COLO829 (cell line): Measurements from ENCODE around the gene STK10.
A peak's percentile ranks its signal among the peaks of the same experiment; 100 is the strongest.
"Not testable (repeated sequence)": the region's sequence is repeated elsewhere in the genome, so short reads cannot be mapped to it uniquely, and the experiment has no call there.

ENCODE experiments used
- DNase-seq: peaks from one replicate; pipeline ENCODE4 v3.0.0; 2012; ENCODE audit warnings: low spot score

Gene STK10

DNA sequence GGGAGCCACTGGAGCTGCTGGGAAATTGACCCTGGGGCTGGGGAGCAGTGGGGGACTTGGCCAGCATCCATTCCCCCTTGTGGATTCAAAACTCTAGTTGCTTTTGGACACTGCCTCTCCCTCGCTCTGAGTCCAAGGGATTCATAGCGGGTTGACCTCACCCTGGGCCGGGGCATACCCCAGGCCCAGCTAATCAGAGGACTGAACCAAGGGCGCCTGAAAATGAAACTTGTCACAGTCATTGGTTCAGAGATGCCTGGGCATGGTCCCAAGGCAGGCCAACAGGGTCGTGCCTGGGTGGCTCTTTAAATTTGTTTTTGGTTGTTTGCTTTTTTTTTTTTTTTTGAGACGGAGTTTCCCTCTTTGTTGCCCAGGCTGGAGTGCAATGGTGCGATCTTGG is 22.6 kb downstream of the STK10 start:
- DNase-seq, result no peak

- DNase-seq, result peak; percentile 78
These were observed 23.2 kb downstream of the STK10 start for GRCh38 chr5:172164769-172165212.

DNA sequence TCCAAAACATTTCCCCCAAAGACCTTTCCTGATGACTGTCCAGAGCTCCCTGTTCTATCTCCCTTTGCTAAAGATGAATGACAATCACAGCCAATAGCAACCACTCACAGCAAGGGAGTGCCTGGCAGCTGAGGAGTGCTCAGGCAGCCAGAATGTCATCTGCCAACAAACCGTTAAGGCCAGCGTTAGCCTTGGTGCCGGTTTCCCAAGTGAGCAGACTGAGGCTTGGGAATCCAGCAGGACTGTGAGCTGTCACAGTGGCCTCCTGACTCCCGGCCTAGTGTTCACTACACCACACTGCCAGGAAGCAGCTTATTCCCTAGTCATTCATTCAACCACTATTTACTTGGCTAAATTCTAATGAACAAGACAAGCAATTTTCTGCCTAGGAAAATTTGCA is 24.7 kb downstream of the STK10 start:
- DNase-seq, result no peak

DNA sequence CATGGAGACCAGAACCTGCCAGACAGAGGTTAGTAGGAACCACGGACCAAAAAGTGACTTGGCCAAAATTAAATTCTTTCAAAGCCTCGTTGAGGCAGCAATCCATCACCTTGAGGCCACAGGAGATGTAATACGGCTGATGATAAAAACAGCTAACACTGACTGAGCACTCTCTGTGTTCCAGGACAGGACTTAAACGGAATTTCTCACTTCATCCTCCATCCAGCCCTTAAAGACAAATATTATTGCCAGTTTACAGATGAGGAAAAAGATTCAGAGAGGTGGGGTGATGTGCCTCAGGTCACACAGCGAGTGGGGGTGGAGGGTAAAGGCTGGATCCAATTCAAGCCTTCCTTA is 25.1 kb downstream of the STK10 start:
- no peak for DNase-seq

GRCh38 chr5:172162323-172162986 is 25.6 kb downstream of the STK10 start:
- no peak for DNase-seq

GRCh38 chr5:172160506-172160905 is 27.5 kb downstream of the STK10 start:
- no peak for DNase-seq

GRCh38 chr5:172159016-172159415 is 29.0 kb downstream of the STK10 start:
- DNase-seq, result no peak

- DNase-seq, result no peak
These were observed 31.5 kb downstream of the STK10 start for GRCh38 chr5:172156541-172156994.

DNA sequence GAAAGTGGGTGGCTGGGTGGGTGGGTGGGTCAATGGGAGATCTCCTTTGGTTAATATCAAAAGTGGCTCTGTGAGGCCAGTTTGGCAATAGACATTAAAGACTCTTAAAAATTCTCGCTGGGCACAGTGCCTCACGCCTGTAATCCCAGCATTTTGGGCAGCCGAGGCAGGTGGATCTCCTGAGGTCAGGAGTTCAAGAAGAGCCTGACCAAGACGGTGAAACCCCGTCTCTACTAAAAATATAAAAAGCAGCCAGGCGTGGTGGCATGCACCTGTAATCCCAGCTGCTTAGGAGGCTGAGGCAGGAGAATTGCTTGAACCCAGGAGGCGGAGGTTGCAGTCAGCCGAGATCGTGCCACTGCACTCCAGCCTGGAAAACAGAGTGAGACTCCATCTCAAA is 32.9 kb downstream of the STK10 start:
- not testable (repeated sequence) for DNase-seq

- no peak for DNase-seq
These were observed 34.3 kb downstream of the STK10 start for GRCh38 chr5:172153695-172154094.

DNA sequence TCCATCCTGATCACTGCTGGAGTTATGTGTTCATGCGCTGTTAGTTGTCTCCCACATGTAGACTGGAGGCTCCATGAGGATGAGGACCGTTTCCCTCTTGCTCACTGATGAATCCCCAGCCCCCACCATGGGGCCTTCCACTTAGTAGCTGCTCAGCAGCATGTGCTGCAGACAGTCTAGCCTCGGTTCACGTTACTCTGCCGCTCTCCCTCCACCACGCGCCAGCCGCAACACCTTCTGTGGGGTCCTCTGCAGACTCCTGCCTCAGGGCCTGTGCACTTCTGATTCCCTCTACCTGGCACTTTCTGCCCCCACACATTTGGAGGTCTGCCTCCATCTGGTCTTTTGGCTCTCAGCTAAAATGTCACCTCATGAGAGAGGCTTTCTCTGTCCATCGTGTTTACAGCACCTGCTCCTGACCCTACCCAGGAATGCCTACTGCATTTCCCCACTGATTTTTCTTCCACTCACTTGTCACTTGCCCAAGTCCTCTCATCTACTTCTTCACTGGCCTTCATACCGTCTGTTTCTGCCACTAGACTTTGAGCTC is 36.3 kb downstream of the STK10 start:
- no peak for DNase-seq

GRCh38 chr5:172150514-172151425 is 37.3 kb downstream of the STK10 start:
- no peak for DNase-seq

GRCh38 chr5:172149481-172149880 is 38.5 kb downstream of the STK10 start:
- not testable (repeated sequence) for DNase-seq

DNA sequence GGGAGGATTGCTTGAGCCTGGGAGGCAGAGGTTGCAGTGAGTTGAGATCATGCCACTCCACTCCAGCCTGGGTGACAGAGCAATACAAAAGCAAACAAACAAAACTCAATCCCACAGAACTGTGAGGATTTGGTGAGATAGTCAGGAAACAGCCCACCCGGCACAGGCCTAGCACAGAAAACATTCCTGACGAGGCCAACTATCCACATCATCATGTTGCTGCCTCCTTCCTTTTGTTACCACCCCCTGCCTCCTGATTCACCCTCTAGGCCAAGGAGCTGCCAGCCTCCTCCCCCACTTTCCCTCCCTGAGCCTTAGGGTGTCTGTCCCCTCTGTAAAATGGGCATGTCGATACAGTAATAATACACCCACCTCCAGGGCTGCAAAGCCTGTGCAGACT is 39.0 kb downstream of the STK10 start:
- no peak for DNase-seq

GRCh38 chr5:172148381-172148780 is 39.6 kb downstream of the STK10 start:
- DNase-seq, result no peak

DNA sequence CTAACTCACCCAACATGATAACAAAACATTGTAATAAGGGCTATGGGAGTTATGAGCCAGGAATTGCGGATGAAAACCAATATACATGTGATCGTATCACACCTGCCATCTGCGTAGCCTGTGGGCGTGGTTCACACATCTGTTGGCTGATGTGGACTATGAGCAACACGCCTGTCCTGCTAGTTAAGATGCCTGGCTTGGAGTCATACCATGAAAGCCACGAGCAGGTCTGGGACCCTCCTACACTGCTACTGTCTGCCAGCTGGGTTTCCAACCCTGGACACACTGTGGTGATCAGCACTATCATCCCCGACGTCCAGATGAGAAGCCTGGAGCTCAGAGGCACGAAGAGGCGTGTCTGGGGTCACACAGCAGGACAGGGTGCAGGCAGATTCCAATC is 40.2 kb downstream of the STK10 start:
- DNase-seq, result no peak

DNA sequence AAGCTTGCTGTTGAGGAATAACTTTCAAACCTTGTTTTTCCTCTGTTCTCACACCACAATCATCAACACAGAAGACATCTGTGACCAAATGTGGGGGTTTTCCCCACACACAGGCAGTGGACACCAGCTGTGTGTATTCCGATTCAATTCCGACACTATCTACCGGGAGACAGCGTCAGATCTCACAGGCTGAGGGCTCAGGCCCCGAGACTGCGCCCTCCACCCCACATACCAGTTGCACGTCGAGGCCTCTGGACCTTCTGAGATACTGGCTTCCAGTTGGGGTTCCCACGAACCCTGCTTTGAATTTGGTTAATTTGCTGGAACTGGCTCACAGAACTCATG is 41.3 kb downstream of the STK10 start:
- no peak for DNase-seq

DNA sequence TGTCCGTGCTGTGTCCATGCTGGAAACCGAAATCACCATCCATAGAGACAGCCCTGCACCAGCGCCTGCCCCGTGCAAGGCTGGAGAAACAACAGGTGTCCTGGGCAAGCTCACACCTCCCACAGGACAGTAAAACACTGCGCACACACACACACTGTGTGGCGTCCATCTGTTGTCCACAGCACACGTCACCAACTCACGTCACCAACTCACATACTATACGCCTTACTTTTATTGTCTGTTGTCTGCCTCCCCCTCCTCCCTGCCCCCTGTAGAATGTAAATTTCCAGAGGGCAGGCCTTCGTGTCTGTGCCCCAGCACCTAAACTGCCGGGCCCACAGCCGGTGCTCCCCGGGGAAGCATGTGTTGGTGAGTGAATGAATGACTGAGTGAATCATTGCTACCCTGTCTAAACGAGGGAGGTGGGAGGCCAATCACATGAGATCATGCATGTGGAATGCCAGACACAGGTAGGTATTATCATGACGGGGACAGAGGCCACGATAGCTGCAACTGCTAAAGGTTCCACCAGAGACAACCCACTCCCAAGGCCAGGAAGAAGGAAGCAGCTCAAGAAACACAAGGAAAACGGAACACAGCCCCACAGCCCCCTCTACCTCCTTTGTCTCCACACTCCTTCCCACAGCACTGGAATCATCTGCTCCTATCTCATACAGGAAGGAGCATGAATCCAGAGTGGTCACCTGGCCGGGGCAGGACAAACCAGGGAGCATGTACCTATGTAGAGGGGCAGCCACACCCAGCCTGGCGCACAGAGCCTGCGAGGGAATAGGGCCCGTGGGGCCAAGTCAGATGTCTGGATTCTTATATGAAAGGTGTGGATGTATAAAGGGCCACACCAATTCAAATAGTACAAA is 41.9 kb downstream of the STK10 start:
- no peak for DNase-seq

DNA sequence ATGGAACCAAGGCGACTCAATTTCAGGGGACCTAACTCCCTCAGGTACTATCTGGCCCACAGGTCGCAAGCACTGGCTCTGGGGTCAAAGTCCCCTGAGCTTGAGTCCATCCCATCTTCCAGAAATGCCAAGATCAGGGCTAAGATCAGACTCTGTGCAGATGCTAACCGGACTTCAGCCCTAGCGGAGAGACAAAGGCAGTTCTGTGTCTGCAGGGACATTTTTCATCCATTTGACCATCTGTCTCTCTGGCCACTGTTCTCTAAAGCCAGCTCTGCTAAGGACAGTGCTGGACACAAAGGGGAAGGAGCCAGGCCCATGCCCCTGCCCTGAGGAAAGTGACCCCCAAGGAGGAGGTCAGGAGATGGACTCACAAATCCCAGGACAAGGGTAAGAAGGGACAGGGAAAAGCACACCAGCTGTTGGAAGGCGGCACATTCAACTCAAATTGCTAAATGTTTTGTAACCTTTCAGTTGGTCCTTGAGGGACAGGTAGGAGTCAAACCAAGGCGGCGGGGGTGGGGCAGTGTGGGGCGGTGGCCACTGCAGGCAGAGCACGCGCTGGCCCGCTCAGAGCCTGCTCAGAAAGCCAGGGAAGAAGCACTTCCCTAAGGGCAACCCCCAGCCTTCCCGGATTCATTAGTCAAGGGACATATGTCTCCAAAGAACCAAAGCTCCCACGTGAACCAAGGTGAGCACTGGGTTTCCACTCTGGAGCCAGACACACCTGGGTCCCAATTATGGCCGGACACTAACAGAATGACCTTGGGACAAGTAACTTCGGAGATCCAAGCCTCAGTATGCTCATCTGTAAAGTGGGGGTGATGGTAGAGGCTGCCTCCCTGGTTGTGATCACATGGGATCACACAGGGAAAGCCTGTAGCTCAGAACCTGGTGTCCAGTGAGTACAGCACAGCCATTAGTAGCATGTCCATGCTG is 42.8 kb downstream of the STK10 start:
- peak; percentile 35 for DNase-seq

- peak; percentile 90 for DNase-seq
These were observed 43.7 kb downstream of the STK10 start for GRCh38 chr5:172144291-172144815.

- DNase-seq, result no peak
These were observed 44.1 kb downstream of the STK10 start for GRCh38 chr5:172143875-172144274.
